Transverse colon (tissue), 4 donors: Measurements from ENCODE around the gene BIN2. TPM values are rescaled to one million over a fixed set of nuclear protein-coding genes. Genes with fewer than 3 reads are reported as not detected.

ENCODE experiments used
- DNase-seq: peaks from one replicate; pipeline ENCODE4 v3.0.0-alpha.2; 2019
- H3K27ac ChIP-seq, 4 donors: fragments of 200-600 bp; sonication (generic); 2 replicates each; pipeline ENCODE4 v1.5.1; 2016 to 2018; ENCODE audit warnings: inconsistent platforms in 4 of 4
- H3K27me3 ChIP-seq: fragments of 200-600 bp; sonication (generic); 2 replicates; pipeline ENCODE4 v1.5.1; 2017; ENCODE audit warnings: inconsistent platforms
- H3K36me3 ChIP-seq, 4 donors: fragments of 200-600 bp; sonication (generic); 2 replicates each; pipeline ENCODE4 v1.5.1; 2017 to 2019; ENCODE audit warnings: inconsistent platforms in 4 of 4
- H3K4me1 ChIP-seq, 4 donors: fragments of 200-600 bp; sonication (generic); 2 replicates each; pipeline ENCODE4 v1.5.1; 2017 to 2020; ENCODE audit warnings: inconsistent platforms in 4 of 4
- H3K4me3 ChIP-seq, 4 donors: fragments of 200-600 bp; sonication (generic); 1 replicate in 1 of 4; 2 replicates in 3 of 4; pipeline versions ENCODE4 v1.5.1 to v1.6.1; 2017 to 2019; ENCODE audit warnings: inconsistent platforms in 4 of 4
- H3K9me3 ChIP-seq, 2 donors: fragments of 200-600 bp; sonication (generic); 2 replicates each; pipeline ENCODE4 v1.5.1; 2017 to 2019; ENCODE audit warnings: inconsistent platforms in 2 of 2
- CTCF ChIP-seq, 5 experiments: fragments of 200-600 bp in 3 of 5; fragments of 450-650 bp in 2 of 5; sonication (generic) in 3 of 5; IDR thresholded peaks; 1 replicate in 2 of 5; 2 replicates in 3 of 5; pipeline ENCODE4 v1.5.1; 2016 to 2017; ENCODE audit warnings: antibody characterized with exemption in 5 of 5, inconsistent platforms in 3 of 5, mild to moderate bottlenecking in 2 of 5, moderate library complexity in 1 of 5
- EP300 ChIP-seq: sonication (generic); formaldehyde crosslinking; IDR thresholded peaks from one replicate; pipeline ENCODE4 v1.6.1; 2017; ENCODE audit warnings: antibody characterized with exemption, low read depth
- POLR2A ChIP-seq: fragments of 450-650 bp; IDR thresholded peaks from one replicate; pipeline ENCODE4 v1.6.1; 2016; ENCODE audit warnings: antibody characterized with exemption, mild to moderate bottlenecking, moderate library complexity
- POLR2AphosphoS5 ChIP-seq, 3 donors: sonication (generic); formaldehyde crosslinking; IDR thresholded peaks; one replicate each; pipeline ENCODE4 v1.6.1; 2016; ENCODE audit warnings: antibody characterized with exemption in 3 of 3
- WGBS, 2 donors: methylation state at CpG; one replicate each; pipeline ENCODE4 v1.1.5; 2018; ENCODE audit warnings: low coverage in 1 of 2; 5-methylcytosine and 5-hydroxymethylcytosine counted together
- in situ Hi-C, 4 donors: fragments of 200-750 bp; cut with MboI; loops; one replicate each; pipeline versions ENCODE4 v1.15.0 to v1.15.1; 2017; ENCODE audit warnings: low sequenced_read_pairs in 3 of 4, low pct_ligation_motif_present in 1 of 4, low pct_unique_long_range_greater_than_20kb in 1 of 4
- intact Hi-C: fragments of 100-400 bp; cut with DNase I; formaldehyde crosslinking; loops from one replicate; pipeline ENCODE4 v1.15.1; 2023; ENCODE audit warnings: low total_unique reads
- total RNA-seq, 4 donors: library from RNA; depleted of rRNA; stranded (reverse); fragments of >200 nt; gene quantifications; one replicate each; pipeline ENCODE4 v1.1.0, GENCODE V29; 2016

Gene BIN2
- total RNA-seq, 4 donors from 2014 or later: 4.0 to 28.8 (median 9.0) TPM

- no peak overlapping the region for H3K27ac ChIP-seq
- H3K4me1 ChIP-seq: no peaks in the 10 kb centered on the region
- in situ Hi-C loops (no loop called here), intact Hi-C loops (no loop called here)
- TF ChIP-seq POLR2A: no peak
- peak; percentile 32 to 70 (median 61) for TF ChIP-seq CTCF (IDR thresholded peaks at IDR 0.05)
- TF ChIP-seq EP300: no peak
- H3K9me3 ChIP-seq: no peaks in the 10 kb centered on the region
- no peaks in the 10 kb centered on the region for H3K27me3 ChIP-seq
- no peaks in the 10 kb centered on the region for H3K36me3 ChIP-seq
- DNase-seq: peak; percentile 51
- WGBS, 2 donors: 42 to 43% methylated on average over 2 to 11 of the region's 11 CpGs
- no peak overlapping the region for H3K4me3 ChIP-seq
These were observed 28.0 kb upstream of the BIN2 start for GRCh38 chr12:51351913-51352532.

- Histone ChIP-seq H3K36me3 (no peaks in the 10 kb centered on the region), H3K27me3 (no peaks in the 10 kb centered on the region), H3K4me3 (no peak overlapping the region), H3K27ac (no peak overlapping the region), H3K9me3 (no peaks in the 10 kb centered on the region), H3K4me1 (no peaks in the 10 kb centered on the region)
- in situ Hi-C loops (loop anchor here in 2 of 4 donors (25.0 kb wide), 1 partner anchor 287 kb away; no protein-coding TSS in a partner anchor), intact Hi-C loops (no loop called here)
- WGBS, 2 donors: 84 to 100% methylated on average over 1 to 5 of the region's 5 CpGs
- TF ChIP-seq POLR2AphosphoS5 (IDR thresholded peaks at IDR 0.05): no peak
- TF ChIP-seq CTCF (IDR thresholded peaks at IDR 0.05): no peak
- TF ChIP-seq POLR2A: no peak
- TF ChIP-seq EP300: no peak
- DNase-seq: no peak
These were observed 25.1 kb upstream of the BIN2 start for GRCh38 chr12:51349026-51349425.

GRCh38 chr12:51348116-51348515 is 24.1 kb upstream of the BIN2 start:
- no peaks in the 10 kb centered on the region for H3K4me1 ChIP-seq
- no peak overlapping the region for H3K27ac ChIP-seq
- no peaks in the 10 kb centered on the region for H3K36me3 ChIP-seq
- no peaks in the 10 kb centered on the region for H3K9me3 ChIP-seq
- DNase-seq: no peak
- H3K4me3 ChIP-seq: no peak overlapping the region
- 95% methylated on average over 4 of the region's 4 CpGs; no CpG with 5 or more reads in 1 of the 2 donors for WGBS, 2 donors
- no peaks in the 10 kb centered on the region for H3K27me3 ChIP-seq
- no peak for TF ChIP-seq CTCF (IDR thresholded peaks at IDR 0.05)
- TF ChIP-seq POLR2AphosphoS5 (IDR thresholded peaks at IDR 0.05): no peak
- TF ChIP-seq EP300: no peak
- TF ChIP-seq POLR2A: no peak
- intact Hi-C loops: no loop called here
- in situ Hi-C loops: loop anchor here in 2 of 4 donors (25.0 kb wide), 1 partner anchor 286 kb away; no protein-coding TSS in a partner anchor

GRCh38 chr12:51346581-51346980 is 22.6 kb upstream of the BIN2 start, which contains the start of gene CELA1:
Gene CELA1, minus strand, starts transcription at chr12:51346679. Its CDS starts 41 bp downstream, at chr12:51346638.
- Histone ChIP-seq H3K4me1 (peaks cover 0 to under 1% (median 0%) of the 10 kb centered on the region in 4 donors), H3K4me3 (no peak within 1 kb of the TSS), H3K36me3 (no peaks in the 10 kb centered on the region), H3K27me3 (no peaks in the 10 kb centered on the region), H3K27ac (no peak within 1 kb of the TSS), H3K9me3 (no peaks in the 10 kb centered on the region)
- 40 to 93% methylated on average over 1 to 3 of the region's 3 CpGs for WGBS, 2 donors
- TF ChIP-seq CTCF (IDR thresholded peaks at IDR 0.05) (no peak), EP300 (no peak), POLR2AphosphoS5 (IDR thresholded peaks at IDR 0.05) (no peak), POLR2A (no peak)
- intact Hi-C loops: no loop called here
- DNase-seq: no peak
- in situ Hi-C loops: loop anchor here in 2 of 4 donors (25.0 kb wide), 1 partner anchor 284 kb away; no protein-coding TSS in a partner anchor
